ENCODE measurements around the gene RBMS1. TPM values are rescaled to one million over a fixed set of nuclear protein-coding genes. Genes with fewer than 3 reads are reported as not detected.

The RBMS1 gene
- total RNA-seq, 1 donor = 170 TPM

- H3K4me3 ChIP-seq (ENCODE audit: low read depth, low read length) = no peak overlapping the region
- DNase-seq (ENCODE audit: low read depth) = no peak
- TF ChIP-seq CTCF (IDR thresholded peaks at IDR 0.05; ENCODE audit: insufficient read depth, low read length) = no peak
These were observed 129.2 kb downstream of the RBMS1 start for GRCh38 chr2:160364364-160364763.

DNA sequence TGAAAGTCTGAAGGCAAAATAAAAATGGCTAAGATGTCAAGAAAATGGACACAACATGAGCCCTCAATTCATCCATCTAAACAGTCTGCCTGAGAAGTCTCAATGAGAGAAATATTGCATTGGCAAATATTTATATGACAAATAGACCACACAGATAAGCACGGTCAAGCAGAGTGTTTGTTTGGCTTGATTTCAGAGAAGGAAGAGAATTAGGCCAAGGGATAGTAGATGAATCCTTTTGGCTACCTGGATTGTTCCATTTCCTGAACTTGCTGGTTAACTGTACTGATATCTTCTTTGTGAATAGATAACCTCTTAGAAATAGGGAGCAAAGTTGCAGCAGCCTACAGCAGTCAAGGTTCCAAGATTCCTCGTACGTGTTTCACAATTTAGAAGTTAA, 129.6 kb downstream of the RBMS1 start:
- no peak for TF ChIP-seq CTCF (IDR thresholded peaks at IDR 0.05; ENCODE audit: insufficient read depth, low read length)
- H3K4me3 ChIP-seq (ENCODE audit: low read depth, low read length) = no peak overlapping the region
- DNase-seq (ENCODE audit: low read depth) = peak; percentile 46

DNA sequence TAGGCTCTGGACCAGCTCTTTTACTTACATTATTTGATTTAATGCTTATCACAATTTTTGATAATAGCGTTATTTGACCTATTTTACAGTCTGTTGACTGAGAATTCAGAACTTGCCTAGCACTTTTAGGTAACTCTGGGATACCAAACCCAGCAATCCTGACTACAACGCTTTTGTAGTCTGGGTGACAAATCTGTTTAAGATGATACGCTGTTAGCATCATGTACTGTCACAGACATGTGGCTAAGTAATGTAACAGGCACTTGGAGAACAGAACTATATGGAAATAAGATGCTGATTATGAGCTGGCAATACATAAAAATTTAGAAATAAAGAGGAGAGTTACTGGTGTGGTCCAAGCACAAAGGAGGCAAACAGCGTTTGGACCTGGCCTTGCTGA, 130.6 kb downstream of the RBMS1 start:
- DNase-seq (ENCODE audit: low read depth) = no peak
- H3K4me3 ChIP-seq (ENCODE audit: low read depth, low read length) = no peak overlapping the region
- TF ChIP-seq CTCF (IDR thresholded peaks at IDR 0.05; ENCODE audit: insufficient read depth, low read length) = no peak

- H3K4me3 ChIP-seq (ENCODE audit: low read depth, low read length) = no peak overlapping the region
- no peak for DNase-seq (ENCODE audit: low read depth)
- no peak for TF ChIP-seq CTCF (IDR thresholded peaks at IDR 0.05; ENCODE audit: insufficient read depth, low read length)
These were observed 131.1 kb downstream of the RBMS1 start for GRCh38 chr2:160362541-160362940.

DNA sequence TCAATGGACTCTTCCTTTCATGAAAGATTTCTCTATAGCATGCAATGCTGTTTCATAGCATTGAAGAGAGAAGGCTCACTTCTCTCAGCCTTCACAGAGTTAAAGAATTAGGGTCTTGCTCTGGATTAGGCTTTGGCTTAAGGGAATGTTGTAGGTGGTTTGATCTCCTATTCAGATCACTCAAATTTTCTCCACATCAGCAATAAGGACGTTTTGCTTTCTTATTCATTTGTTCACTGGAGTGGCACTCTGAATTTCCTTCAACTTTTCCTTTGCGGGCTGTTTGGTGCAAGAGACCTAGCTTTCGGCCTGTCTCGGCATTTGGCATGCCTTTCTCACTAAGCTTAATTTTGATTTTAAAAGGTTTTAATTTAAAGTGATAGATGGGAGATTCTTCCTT, 131.6 kb downstream of the RBMS1 start:
- DNase-seq (ENCODE audit: low read depth) = no peak
- H3K4me3 ChIP-seq (ENCODE audit: low read depth, low read length) = no peak overlapping the region
- no peak for TF ChIP-seq CTCF (IDR thresholded peaks at IDR 0.05; ENCODE audit: insufficient read depth, low read length)

DNA sequence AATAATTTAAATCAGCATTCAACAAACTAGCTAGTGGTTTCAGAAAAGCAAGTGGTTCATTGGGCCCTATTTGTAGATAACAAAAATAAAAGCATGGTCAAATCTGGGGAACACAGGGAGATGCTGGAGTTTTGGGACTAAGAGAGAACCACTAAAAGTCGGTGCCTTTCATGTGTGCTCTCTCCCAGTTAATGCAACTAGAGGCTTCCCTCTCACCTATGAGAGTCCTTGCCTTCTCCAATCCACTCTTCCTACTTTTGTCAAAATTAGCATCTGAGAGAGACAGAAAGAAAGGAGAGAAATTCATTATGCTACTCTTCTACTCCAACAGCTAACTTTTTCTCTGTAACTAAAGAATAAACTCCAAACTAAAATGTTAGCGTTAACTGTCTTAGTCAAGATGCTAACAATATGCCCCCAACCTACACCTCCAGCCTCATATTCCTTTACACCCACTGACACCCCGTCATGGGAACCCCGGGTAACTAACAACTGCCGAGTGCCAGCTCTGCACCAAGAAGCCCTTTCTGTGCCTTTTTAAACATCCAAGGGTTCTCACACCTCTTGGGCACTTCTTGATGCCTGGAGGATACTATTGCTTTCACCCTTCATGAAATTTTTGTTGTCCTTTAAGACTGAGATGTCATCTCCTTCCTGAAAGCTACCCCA, 133.4 kb downstream of the RBMS1 start:
- TF ChIP-seq CTCF (IDR thresholded peaks at IDR 0.05; ENCODE audit: insufficient read depth, low read length) = no peak
- no peak overlapping the region for H3K4me3 ChIP-seq (ENCODE audit: low read depth, low read length)
- no peak for DNase-seq (ENCODE audit: low read depth)

GRCh38 chr2:160358046-160358445, 135.6 kb downstream of the RBMS1 start:
- H3K4me3 ChIP-seq (ENCODE audit: low read depth, low read length) = no peak overlapping the region
- no peak for TF ChIP-seq CTCF (IDR thresholded peaks at IDR 0.05; ENCODE audit: insufficient read depth, low read length)
- no peak for DNase-seq (ENCODE audit: low read depth)

Data from fibroblast of the aortic adventitia (primary cell).